ENCODE data around the gene ACSF3.

- TF ChIP-seq CTCF (IDR thresholded peaks at IDR 0.05) = no peak
- no peak for TF ChIP-seq EZH2 (IDR thresholded peaks at IDR 0.05; ENCODE audit: borderline replicate concordance, insufficient read depth, low read depth, low read length, poor library complexity, severe bottlenecking)
Observed at GRCh38 chr16:89143911-89144675, 50.4 kb downstream of the ACSF3 start.

Data from B cell (primary cell).